SK-N-SH treated with all-trans-retinoic acid at 6 μM for 48 hours (cell line): ENCODE results near the gene SUGCT.
"Not testable (repeated sequence)": the region's sequence is repeated elsewhere in the genome, so short reads cannot be mapped to it uniquely, and the experiment has no call there.

Experiments used
- ATAC-seq: fragments of 200-7000 bp; cut with Tn5 transposase; 3 replicates; pipeline ENCODE4 v1.9.1; 2020; ENCODE audit warnings: mild to moderate bottlenecking, moderate library complexity
- BACH2 ChIP-seq: fragments of 250-450 bp; sonication (Bioruptor Pico); IDR thresholded peaks from 2 replicates; pipeline ENCODE4 v1.9.0; 2021; ENCODE audit warnings: mild to moderate bottlenecking, borderline replicate concordance
- CREB5 ChIP-seq: fragments of 250-450 bp; sonication (Bioruptor Pico); IDR thresholded peaks from 2 replicates; pipeline ENCODE4 v1.5.1; 2020; ENCODE audit warnings: low read depth, mild to moderate bottlenecking, moderate library complexity
- CSDC2 ChIP-seq: fragments of 250-450 bp; sonication (Bioruptor Pico); IDR thresholded peaks from 2 replicates; pipeline ENCODE4 v1.5.0; 2020; ENCODE audit warnings: mild to moderate bottlenecking, moderate library complexity
- ESRRG ChIP-seq: fragments of 250-450 bp; sonication (Bioruptor Pico); IDR thresholded peaks from 2 replicates; pipeline ENCODE4 v1.6.1; 2021; ENCODE audit warnings: mild to moderate bottlenecking
- ISL1 ChIP-seq: fragments of 250-450 bp; sonication (Bioruptor Pico); IDR thresholded peaks from 2 replicates; pipeline ENCODE4 v2.1.2; 2022; ENCODE audit warnings: mild to moderate bottlenecking, moderate library complexity
- OSR1 ChIP-seq: fragments of 250-450 bp; sonication (Bioruptor Pico); IDR thresholded peaks from 2 replicates; pipeline ENCODE4 v1.8.0; 2022; ENCODE audit warnings: moderate library complexity, mild to moderate bottlenecking, inconsistent platforms
- PATZ1 ChIP-seq: fragments of 250-450 bp; sonication (Bioruptor Pico); IDR thresholded peaks from 2 replicates; pipeline ENCODE4 v1.8.0; 2020; ENCODE audit warnings: mild to moderate bottlenecking, moderate library complexity, borderline replicate concordance
- RARB ChIP-seq: fragments of 250-450 bp; sonication (Bioruptor Pico); IDR thresholded peaks from 2 replicates; pipeline ENCODE4 v1.8.0; 2021; ENCODE audit warnings: mild to moderate bottlenecking, moderate library complexity
- SNAI2 ChIP-seq: fragments of 250-450 bp; sonication (Bioruptor Pico); IDR thresholded peaks from 2 replicates; pipeline ENCODE4 v1.5.0; 2020; ENCODE audit warnings: mild to moderate bottlenecking, moderate library complexity
- TOX ChIP-seq: fragments of 250-450 bp; sonication (Bioruptor Pico); IDR thresholded peaks from 2 replicates; pipeline ENCODE4 v1.8.0; 2021; ENCODE audit warnings: mild to moderate bottlenecking, moderate library complexity, borderline replicate concordance
- ZFP30 ChIP-seq: fragments of 450-650 bp; formaldehyde crosslinking; IDR thresholded peaks from 2 replicates; pipeline ENCODE4 v1.5.0; 2022; ENCODE audit warnings: mild to moderate bottlenecking, moderate library complexity
- ZNF565 ChIP-seq: fragments of 450-650 bp; formaldehyde crosslinking; conservative IDR thresholded peaks from 2 replicates; pipeline ENCODE4 v1.5.0; 2020; ENCODE audit warnings: low read depth, mild to moderate bottlenecking, moderate library complexity
- ZNF70 ChIP-seq: fragments of 450-650 bp; formaldehyde crosslinking; IDR thresholded peaks from 2 replicates; pipeline ENCODE4 v1.5.0; 2020; ENCODE audit warnings: mild to moderate bottlenecking, moderate library complexity
- ZNF8 ChIP-seq: fragments of 450-650 bp; formaldehyde crosslinking; IDR thresholded peaks from 2 replicates; pipeline ENCODE4 v1.5.0; 2020; ENCODE audit warnings: mild to moderate bottlenecking, moderate library complexity
- TF ChIP-seq, protein P1 (sequence below): fragments of 250-450 bp; sonication (Bioruptor Pico); IDR thresholded peaks from 2 replicates; pipeline ENCODE4 v1.8.0; 2021; ENCODE audit warnings: low read depth, mild to moderate bottlenecking, moderate library complexity, borderline replicate concordance
- TF ChIP-seq, protein P2 (sequence below): fragments of 250-450 bp; sonication (Bioruptor Pico); IDR thresholded peaks from 2 replicates; pipeline ENCODE4 v1.5.1; 2021; ENCODE audit warnings: mild to moderate bottlenecking, moderate library complexity
- TF ChIP-seq, protein P3 (sequence below): fragments of 250-450 bp; sonication (Bioruptor Pico); IDR thresholded peaks from 2 replicates; pipeline ENCODE4 v1.5.0; 2020; ENCODE audit warnings: mild to moderate bottlenecking, moderate library complexity

SUGCT gene

DNA sequence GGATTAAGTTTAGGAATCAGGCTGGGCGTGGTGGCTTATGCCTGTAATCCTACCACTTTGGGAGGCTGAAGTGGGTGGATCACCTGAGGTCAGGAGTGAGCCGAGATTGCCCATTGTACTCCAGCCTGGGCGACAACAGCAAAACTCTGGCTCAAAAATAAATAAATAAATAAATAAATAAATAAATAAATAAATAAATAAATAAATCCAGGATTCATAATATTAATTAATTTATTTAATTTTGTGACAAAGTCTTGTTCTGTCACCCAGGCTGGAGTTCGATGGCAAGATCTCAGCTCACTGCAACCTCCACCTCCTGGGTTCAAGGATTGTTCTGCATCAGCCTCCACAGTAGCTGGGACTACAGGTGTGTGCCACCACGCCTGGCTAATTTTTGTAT lies 4.2 kb downstream of the SUGCT start:
- no peak for ATAC-seq
- TF ChIP-seq ZNF70 (CRISPR knock-in tag): no peak
- TF ChIP-seq, protein P1, sequence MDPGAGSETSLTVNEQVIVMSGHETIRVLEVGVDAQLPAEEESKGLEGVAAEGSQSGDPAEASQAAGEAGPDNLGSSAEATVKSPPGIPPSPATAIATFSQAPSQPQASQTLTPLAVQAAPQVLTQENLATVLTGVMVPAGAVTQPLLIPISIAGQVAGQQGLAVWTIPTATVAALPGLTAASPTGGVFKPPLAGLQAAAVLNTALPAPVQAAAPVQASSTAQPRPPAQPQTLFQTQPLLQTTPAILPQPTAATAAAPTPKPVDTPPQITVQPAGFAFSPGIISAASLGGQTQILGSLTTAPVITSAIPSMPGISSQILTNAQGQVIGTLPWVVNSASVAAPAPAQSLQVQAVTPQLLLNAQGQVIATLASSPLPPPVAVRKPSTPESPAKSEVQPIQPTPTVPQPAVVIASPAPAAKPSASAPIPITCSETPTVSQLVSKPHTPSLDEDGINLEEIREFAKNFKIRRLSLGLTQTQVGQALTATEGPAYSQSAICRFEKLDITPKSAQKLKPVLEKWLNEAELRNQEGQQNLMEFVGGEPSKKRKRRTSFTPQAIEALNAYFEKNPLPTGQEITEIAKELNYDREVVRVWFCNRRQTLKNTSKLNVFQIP (CRISPR knock-in tag): no peak
- TF ChIP-seq, protein P2, sequence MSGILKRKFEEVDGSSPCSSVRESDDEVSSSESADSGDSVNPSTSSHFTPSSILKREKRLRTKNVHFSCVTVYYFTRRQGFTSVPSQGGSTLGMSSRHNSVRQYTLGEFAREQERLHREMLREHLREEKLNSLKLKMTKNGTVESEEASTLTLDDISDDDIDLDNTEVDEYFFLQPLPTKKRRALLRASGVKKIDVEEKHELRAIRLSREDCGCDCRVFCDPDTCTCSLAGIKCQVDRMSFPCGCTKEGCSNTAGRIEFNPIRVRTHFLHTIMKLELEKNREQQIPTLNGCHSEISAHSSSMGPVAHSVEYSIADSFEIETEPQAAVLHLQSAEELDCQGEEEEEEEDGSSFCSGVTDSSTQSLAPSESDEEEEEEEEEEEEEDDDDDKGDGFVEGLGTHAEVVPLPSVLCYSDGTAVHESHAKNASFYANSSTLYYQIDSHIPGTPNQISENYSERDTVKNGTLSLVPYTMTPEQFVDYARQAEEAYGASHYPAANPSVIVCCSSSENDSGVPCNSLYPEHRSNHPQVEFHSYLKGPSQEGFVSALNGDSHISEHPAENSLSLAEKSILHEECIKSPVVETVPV: no peak
- TF ChIP-seq BACH2: no peak
- no peak for TF ChIP-seq ISL1 (CRISPR knock-in tag)
- TF ChIP-seq ZFP30 (CRISPR knock-in tag): no peak
- no peak for TF ChIP-seq PATZ1 (CRISPR knock-in tag)
- no peak for TF ChIP-seq OSR1 (CRISPR knock-in tag)
- TF ChIP-seq CREB5 (CRISPR knock-in tag): no peak
- TF ChIP-seq ESRRG (CRISPR knock-in tag): no peak
- TF ChIP-seq ZNF565 (CRISPR knock-in tag): no peak
- TF ChIP-seq ZNF8 (CRISPR knock-in tag): no peak
- TF ChIP-seq SNAI2 (CRISPR knock-in tag): no peak
- no peak for TF ChIP-seq RARB (CRISPR knock-in tag)
- no peak for TF ChIP-seq CSDC2
- TF ChIP-seq, protein P3, sequence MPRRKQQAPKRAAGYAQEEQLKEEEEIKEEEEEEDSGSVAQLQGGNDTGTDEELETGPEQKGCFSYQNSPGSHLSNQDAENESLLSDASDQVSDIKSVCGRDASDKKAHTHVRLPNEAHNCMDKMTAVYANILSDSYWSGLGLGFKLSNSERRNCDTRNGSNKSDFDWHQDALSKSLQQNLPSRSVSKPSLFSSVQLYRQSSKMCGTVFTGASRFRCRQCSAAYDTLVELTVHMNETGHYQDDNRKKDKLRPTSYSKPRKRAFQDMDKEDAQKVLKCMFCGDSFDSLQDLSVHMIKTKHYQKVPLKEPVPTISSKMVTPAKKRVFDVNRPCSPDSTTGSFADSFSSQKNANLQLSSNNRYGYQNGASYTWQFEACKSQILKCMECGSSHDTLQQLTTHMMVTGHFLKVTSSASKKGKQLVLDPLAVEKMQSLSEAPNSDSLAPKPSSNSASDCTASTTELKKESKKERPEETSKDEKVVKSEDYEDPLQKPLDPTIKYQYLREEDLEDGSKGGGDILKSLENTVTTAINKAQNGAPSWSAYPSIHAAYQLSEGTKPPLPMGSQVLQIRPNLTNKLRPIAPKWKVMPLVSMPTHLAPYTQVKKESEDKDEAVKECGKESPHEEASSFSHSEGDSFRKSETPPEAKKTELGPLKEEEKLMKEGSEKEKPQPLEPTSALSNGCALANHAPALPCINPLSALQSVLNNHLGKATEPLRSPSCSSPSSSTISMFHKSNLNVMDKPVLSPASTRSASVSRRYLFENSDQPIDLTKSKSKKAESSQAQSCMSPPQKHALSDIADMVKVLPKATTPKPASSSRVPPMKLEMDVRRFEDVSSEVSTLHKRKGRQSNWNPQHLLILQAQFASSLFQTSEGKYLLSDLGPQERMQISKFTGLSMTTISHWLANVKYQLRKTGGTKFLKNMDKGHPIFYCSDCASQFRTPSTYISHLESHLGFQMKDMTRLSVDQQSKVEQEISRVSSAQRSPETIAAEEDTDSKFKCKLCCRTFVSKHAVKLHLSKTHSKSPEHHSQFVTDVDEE (CRISPR knock-in tag): no peak
- no peak for TF ChIP-seq TOX (CRISPR knock-in tag)

DNA sequence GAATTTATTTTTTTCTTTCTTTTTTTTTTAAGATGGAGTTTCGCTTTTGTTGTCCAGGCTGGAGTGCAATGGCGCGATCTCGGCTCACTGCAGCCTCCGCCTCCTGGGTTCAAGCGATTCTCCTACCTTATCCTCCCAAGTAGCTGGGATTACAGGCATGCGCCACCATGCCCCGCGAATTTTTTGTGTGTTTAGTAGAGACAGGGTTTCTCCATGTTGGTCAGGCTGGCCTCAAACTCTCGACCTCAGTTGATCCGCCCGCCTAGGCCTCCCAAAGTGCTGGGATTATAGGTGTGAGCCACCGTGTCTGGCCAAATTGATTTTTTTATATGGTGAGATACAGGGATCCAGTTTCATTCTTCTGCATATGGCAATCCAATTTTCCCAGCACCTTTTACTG lies 5.1 kb downstream of the SUGCT start:
- ATAC-seq: not testable (repeated sequence)

DNA sequence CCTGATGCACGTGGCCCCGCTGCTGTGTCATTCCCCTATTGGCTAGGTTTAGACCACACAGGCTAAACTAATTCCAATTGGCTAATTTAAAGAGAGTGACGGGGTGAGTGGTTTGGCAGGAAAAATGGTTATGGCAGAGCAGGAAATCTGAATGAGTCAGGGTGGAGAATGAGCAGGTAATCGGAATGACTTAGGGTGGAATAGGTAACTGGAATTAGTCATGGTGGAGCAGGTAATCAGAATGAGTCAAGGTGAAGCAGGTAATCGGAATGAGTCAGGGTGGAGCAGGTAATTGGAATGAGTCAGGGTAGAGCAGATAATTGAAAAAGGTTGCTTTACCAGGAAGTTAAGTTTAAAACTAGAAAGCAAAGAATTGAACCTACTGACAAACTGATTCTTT lies 7.1 kb downstream of the SUGCT start:
- ATAC-seq: not testable (repeated sequence)

DNA sequence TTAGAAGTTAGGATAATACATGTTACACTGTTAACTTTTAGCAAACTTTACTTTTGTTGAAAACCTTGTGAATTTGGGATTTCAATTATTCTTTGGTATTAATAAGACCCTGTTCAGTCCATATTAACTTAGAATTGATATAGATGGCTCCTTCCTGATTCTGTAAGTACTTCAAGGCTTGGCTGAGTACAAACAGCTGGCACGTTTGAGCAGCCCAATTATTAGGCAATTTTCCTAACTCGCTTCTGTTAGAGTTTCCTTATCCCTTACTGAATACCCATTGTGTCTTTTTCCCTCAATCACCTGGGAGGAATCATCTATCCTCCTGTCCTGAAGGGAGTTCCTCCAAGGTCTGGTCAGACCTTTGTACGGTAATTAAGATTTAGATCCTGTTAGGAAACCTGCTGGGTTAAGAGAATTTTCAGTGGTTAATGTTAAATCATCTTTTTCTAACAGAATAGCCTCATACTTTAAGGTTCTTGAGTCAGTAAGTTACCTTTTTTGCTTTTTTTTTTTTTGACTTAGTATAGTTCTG lies 10.9 kb downstream of the SUGCT start:
- ATAC-seq: not testable (repeated sequence)
